Astrocyte (in vitro differentiated cells and primary cell): ENCODE data around the gene MYO5B. TPM values are rescaled to one million over a fixed set of nuclear protein-coding genes. Genes with fewer than 3 reads are reported as not detected.

Experiments
- DNase-seq: peaks from one replicate; pipeline ENCODE4 v3.0.0-alpha.2; 2010; ENCODE audit warnings: low read depth
- FAIRE-seq: peaks from 2 replicates; lab custom pipeline; 2011; peaks lifted over from hg19 to GRCh38; lab: Jason Lieb, UNC
- H2AFZ ChIP-seq: 2 replicates; pipeline ENCODE4 v1.6.0; 2012; ENCODE audit warnings: low read depth, low read length, inconsistent platforms
- H3K27ac ChIP-seq: 2 replicates; pipeline ENCODE4 v1.5.1; 2011; ENCODE audit warnings: low read depth, low read length, inconsistent platforms
- H3K27me3 ChIP-seq: 2 replicates; pipeline ENCODE4 v1.6.0; 2011; ENCODE audit warnings: low read length, inconsistent platforms; ENCODE audit not compliant: insufficient read depth
- H3K36me3 ChIP-seq: 2 replicates; pipeline ENCODE4 v1.5.1; 2011; ENCODE audit warnings: low read length, inconsistent platforms; ENCODE audit not compliant: insufficient read depth
- H3K4me1 ChIP-seq: 2 replicates; pipeline ENCODE4 v1.5.1; 2011; ENCODE audit warnings: low read length, inconsistent platforms; ENCODE audit not compliant: insufficient read depth
- H3K4me2 ChIP-seq: 2 replicates; pipeline ENCODE4 v1.6.0; 2012; ENCODE audit warnings: low read length, inconsistent platforms
- H3K4me3 ChIP-seq: 2 replicates; pipeline ENCODE4 v1.5.1; 2011; ENCODE audit warnings: low read depth, mild to moderate bottlenecking, low read length, inconsistent platforms; ENCODE audit not compliant: insufficient read depth
- H3K79me2 ChIP-seq: 2 replicates; pipeline ENCODE4 v1.6.0; 2012; ENCODE audit warnings: mild to moderate bottlenecking, low read length, inconsistent platforms; ENCODE audit not compliant: insufficient read depth
- H3K9ac ChIP-seq: 2 replicates; pipeline ENCODE4 v1.6.0; 2012; ENCODE audit warnings: mild to moderate bottlenecking, low read length, inconsistent platforms
- H3K9me3 ChIP-seq: 2 replicates; pipeline ENCODE4 v1.5.1; 2012; ENCODE audit warnings: low read depth, mild to moderate bottlenecking, low read length, inconsistent platforms; ENCODE audit not compliant: insufficient read depth
- H4K20me1 ChIP-seq: 2 replicates; pipeline ENCODE4 v1.6.0; 2012; ENCODE audit warnings: low read length, inconsistent platforms; ENCODE audit not compliant: insufficient read depth
- H3K27ac Mint-ChIP-seq: one replicate; pipeline ENCODE4 v1.8.0; 2021; ENCODE audit warnings: mild to moderate bottlenecking, mixed read lengths; ENCODE audit not compliant: unreplicated experiment
- H3K27me3 Mint-ChIP-seq: one replicate; pipeline ENCODE4 v1.8.0; 2021; ENCODE audit warnings: low read depth, mixed read lengths; ENCODE audit not compliant: unreplicated experiment
- H3K36me3 Mint-ChIP-seq: one replicate; pipeline ENCODE4 v1.8.0; 2021; ENCODE audit warnings: low read depth, mixed read lengths; ENCODE audit not compliant: unreplicated experiment
- H3K4me1 Mint-ChIP-seq: one replicate; pipeline ENCODE4 v1.8.0; 2021; ENCODE audit warnings: low read depth, mixed read lengths; ENCODE audit not compliant: unreplicated experiment
- H3K4me3 Mint-ChIP-seq: one replicate; pipeline ENCODE4 v1.8.0; 2021; ENCODE audit warnings: mild to moderate bottlenecking, moderate library complexity, mixed read lengths; ENCODE audit not compliant: unreplicated experiment
- H3K9me3 Mint-ChIP-seq: one replicate; pipeline ENCODE4 v1.8.0; 2021; ENCODE audit warnings: mild to moderate bottlenecking, mixed read lengths; ENCODE audit not compliant: unreplicated experiment
- EZH2 ChIP-seq: IDR thresholded peaks from 2 replicates; pipeline ENCODE4 v1.6.1; 2012; ENCODE audit warnings: mild to moderate bottlenecking, low read length, inconsistent platforms; ENCODE audit not compliant: insufficient read depth
- total RNA-seq: library from RNA; stranded (reverse); gene quantifications from 2 replicates; pipeline ENCODE4 v1.2.1, GENCODE V29; 2021
- TF ChIP-seq, protein P1 (sequence below): IDR thresholded peaks from 2 replicates; pipeline ENCODE4 v1.5.1; 2011; ENCODE audit warnings: low read depth, mild to moderate bottlenecking, inconsistent platforms, low read length, moderate library complexity; ENCODE audit not compliant: insufficient read depth

Gene MYO5B
- total RNA-seq, 1 donor from 2014 or later: 8.3 TPM

DNA sequence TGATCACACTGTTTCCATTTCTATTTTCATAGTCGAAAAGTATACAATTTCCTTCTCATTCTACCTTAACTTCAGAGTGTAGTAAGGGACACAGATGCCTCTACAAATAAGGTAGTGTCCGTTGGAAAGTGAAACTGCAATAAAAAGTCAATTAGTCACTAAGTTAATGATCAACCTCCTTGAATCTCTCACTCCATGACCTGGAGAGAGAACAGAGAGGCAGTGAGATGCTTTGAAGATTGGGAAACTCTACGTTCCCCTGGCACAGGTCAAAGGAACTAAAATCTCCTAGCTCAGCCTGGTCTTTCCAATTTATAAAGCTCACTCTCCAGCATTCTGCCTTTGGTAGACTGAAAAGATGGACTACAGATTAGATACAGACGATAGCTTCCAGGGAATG is 227.8 kb downstream of the MYO5B start:
- DNase-seq (no peak), FAIRE-seq (no peak)
- Histone ChIP-seq H4K20me1 (no peaks in the 10 kb centered on the region), H3K4me2 (no peak overlapping the region), H3K9me3 (no peaks in the 10 kb centered on the region), H3K36me3 (no peaks in the 10 kb centered on the region), H3K79me2 (no peaks in the 10 kb centered on the region), H3K4me3 (no peak overlapping the region), H3K27me3 (peaks cover 1% of the 10 kb centered on the region), H3K4me1 (no peaks in the 10 kb centered on the region), H3K9ac (no peak overlapping the region), H3K27ac (no peak overlapping the region), H2AFZ (no peak overlapping the region)
- Mint-ChIP-seq H3K27me3 (no peaks in the 10 kb centered on the region), H3K27ac (peak overlapping the region; percentile 70), H3K4me3 (no peak overlapping the region), H3K9me3 (no peaks in the 10 kb centered on the region), H3K4me1 (peaks cover 12% of the 10 kb centered on the region), H3K36me3 (peaks cover 1% of the 10 kb centered on the region)
- TF ChIP-seq EZH2: no peak
- TF ChIP-seq, protein P1, sequence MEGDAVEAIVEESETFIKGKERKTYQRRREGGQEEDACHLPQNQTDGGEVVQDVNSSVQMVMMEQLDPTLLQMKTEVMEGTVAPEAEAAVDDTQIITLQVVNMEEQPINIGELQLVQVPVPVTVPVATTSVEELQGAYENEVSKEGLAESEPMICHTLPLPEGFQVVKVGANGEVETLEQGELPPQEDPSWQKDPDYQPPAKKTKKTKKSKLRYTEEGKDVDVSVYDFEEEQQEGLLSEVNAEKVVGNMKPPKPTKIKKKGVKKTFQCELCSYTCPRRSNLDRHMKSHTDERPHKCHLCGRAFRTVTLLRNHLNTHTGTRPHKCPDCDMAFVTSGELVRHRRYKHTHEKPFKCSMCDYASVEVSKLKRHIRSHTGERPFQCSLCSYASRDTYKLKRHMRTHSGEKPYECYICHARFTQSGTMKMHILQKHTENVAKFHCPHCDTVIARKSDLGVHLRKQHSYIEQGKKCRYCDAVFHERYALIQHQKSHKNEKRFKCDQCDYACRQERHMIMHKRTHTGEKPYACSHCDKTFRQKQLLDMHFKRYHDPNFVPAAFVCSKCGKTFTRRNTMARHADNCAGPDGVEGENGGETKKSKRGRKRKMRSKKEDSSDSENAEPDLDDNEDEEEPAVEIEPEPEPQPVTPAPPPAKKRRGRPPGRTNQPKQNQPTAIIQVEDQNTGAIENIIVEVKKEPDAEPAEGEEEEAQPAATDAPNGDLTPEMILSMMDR: no peak

DNA sequence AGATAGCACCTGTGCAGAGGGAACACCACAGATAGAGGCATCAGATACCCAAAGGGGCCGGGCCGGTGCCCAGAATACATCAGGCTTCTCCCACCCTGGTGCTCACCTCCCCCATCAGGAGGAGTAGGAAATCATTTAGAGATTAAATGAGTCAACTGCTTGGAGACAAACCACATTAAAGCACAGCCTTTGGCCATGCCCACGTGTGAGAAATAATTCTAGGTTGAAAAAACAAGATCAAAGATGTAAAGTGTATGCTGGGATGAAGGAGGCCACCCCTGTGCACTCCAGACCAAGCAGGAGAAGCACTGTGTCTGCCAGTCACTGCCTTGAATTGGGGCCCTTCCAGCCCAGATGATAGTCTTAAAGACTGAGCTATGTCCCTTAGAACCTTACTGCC is 228.9 kb downstream of the MYO5B start:
- Histone ChIP-seq H3K79me2 (no peaks in the 10 kb centered on the region), H3K27ac (no peak overlapping the region), H2AFZ (no peak overlapping the region), H3K9me3 (no peaks in the 10 kb centered on the region), H3K4me2 (no peak overlapping the region), H3K4me3 (no peak overlapping the region), H3K9ac (no peak overlapping the region), H3K4me1 (no peaks in the 10 kb centered on the region), H4K20me1 (no peaks in the 10 kb centered on the region), H3K36me3 (no peaks in the 10 kb centered on the region), H3K27me3 (peaks cover 5% of the 10 kb centered on the region)
- DNase-seq (no peak), FAIRE-seq (no peak)
- Mint-ChIP-seq H3K27me3 (no peaks in the 10 kb centered on the region), H3K27ac (peak overlapping the region; percentile 71), H3K9me3 (no peaks in the 10 kb centered on the region), H3K4me3 (no peak overlapping the region), H3K4me1 (peaks cover 12% of the 10 kb centered on the region), H3K36me3 (peaks cover 7% of the 10 kb centered on the region)
- TF ChIP-seq, protein P1: no peak
- TF ChIP-seq EZH2: no peak

DNA sequence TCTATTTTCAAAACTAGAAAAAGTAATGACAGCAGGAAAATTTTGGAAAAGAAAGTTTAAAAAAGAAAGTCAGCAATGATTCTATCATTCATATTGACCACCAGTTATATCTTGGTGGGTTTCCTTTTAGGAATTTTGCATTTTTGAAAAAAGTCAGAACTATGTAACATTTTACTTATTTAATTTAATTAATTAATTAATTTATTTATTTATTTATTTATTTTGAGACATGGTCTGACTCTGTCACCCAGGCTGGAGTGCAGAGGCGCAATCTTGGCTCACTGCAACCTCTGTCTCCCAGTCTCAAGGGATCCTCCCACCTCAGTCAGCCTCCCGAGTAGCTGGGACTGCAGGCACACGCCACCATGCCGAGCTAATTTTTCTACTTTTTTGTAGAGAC is 231.7 kb downstream of the MYO5B start:
- no peak for DNase-seq
- H3K4me1 Mint-ChIP-seq: peaks cover 8% of the 10 kb centered on the region

More for the DNA sequence above, 231.7 kb downstream of the MYO5B start:
- Histone ChIP-seq H3K4me1 (no peaks in the 10 kb centered on the region), H4K20me1 (no peaks in the 10 kb centered on the region), H3K4me3 (no peak overlapping the region), H2AFZ (no peak overlapping the region), H3K79me2 (no peaks in the 10 kb centered on the region), H3K9ac (no peak overlapping the region), H3K27me3 (peaks cover 10% of the 10 kb centered on the region), H3K27ac (no peak overlapping the region), H3K4me2 (no peak overlapping the region), H3K36me3 (no peaks in the 10 kb centered on the region), H3K9me3 (no peaks in the 10 kb centered on the region)
- Mint-ChIP-seq H3K9me3 (no peaks in the 10 kb centered on the region), H3K36me3 (peaks cover 7% of the 10 kb centered on the region), H3K27me3 (peaks cover 9% of the 10 kb centered on the region), H3K4me3 (no peak overlapping the region), H3K27ac (no peak overlapping the region)
- TF ChIP-seq EZH2: no peak
- TF ChIP-seq, protein P1: no peak
- FAIRE-seq: no peak
